Testis (tissue), 3 donors: ENCODE data around the gene FRS3. TPM values are rescaled to one million over a fixed set of nuclear protein-coding genes. Genes with fewer than 3 reads are reported as not detected.

ENCODE experiments used
- DNase-seq: peaks from one replicate; pipeline ENCODE4 v3.0.0-alpha.2; 2019
- H3K27ac ChIP-seq, 2 donors: fragments of 200-600 bp; sonication (generic); one replicate each; pipeline ENCODE4 v1.5.1; 2019
- H3K27me3 ChIP-seq: fragments of 200-600 bp; sonication (generic); one replicate; pipeline ENCODE4 v1.5.1; 2019
- H3K36me3 ChIP-seq: fragments of 200-600 bp; sonication (generic); one replicate; pipeline ENCODE4 v1.5.1; 2017; ENCODE audit warnings: low read depth; ENCODE audit errors: missing control alignments
- H3K4me1 ChIP-seq: fragments of 200-600 bp; sonication (generic); one replicate; pipeline ENCODE4 v1.5.1; 2019
- H3K4me3 ChIP-seq, 2 donors: fragments of 200-600 bp; sonication (generic); one replicate each; pipeline ENCODE4 v1.5.1; 2017 to 2019
- H3K9me3 ChIP-seq: fragments of 200-600 bp; sonication (generic); one replicate; pipeline ENCODE4 v1.5.1; 2017
- CTCF ChIP-seq, 3 experiments: fragments of 450-650 bp in 2 of 3; fragments of 200-600 bp in 1 of 3; sonication (generic) in 1 of 3; IDR thresholded peaks; one replicate each; pipeline ENCODE4 v1.5.1; 2016 to 2019; ENCODE audit warnings: antibody characterized with exemption in 3 of 3, mild to moderate bottlenecking in 2 of 3, moderate library complexity in 1 of 3
- POLR2A ChIP-seq: fragments of 450-650 bp; IDR thresholded peaks from one replicate; pipeline ENCODE4 v1.6.1; 2017; ENCODE audit warnings: antibody characterized with exemption, mild to moderate bottlenecking, moderate library complexity
- WGBS, 2 donors: methylation state at CpG; one replicate each; pipeline ENCODE4 v1.1.5; 2018; 5-methylcytosine and 5-hydroxymethylcytosine counted together
- intact Hi-C: fragments of 100-400 bp; cut with DNase I; formaldehyde crosslinking; loops from one replicate; pipeline ENCODE4 v1.15.1; 2023; ENCODE audit warnings: low total_unique reads
- polyA plus RNA-seq: library from polyadenylated mRNA; stranded (reverse); fragments of 350-450 nt; fragmentation: Illumina TruSeq; extraction: RNeasy Lipid Tissue Mini Kit (QIAGEN cat#74804); gene quantifications from one replicate; pipeline ENCODE4 v1.2.3, GENCODE V29; 2014; ENCODE audit warnings: low read depth, low replicate concordance; ENCODE audit not compliant: insufficient read depth
- small RNA-seq, 2 donors: library from RNA; depleted of rRNA; stranded (forward); fragments of <200 nt; gene quantifications; one replicate each; pipeline ENCODE3, GENCODE V24; 2016
- total RNA-seq, 2 donors: library from RNA; depleted of rRNA; stranded (reverse); fragments of >200 nt; gene quantifications; one replicate each; pipeline ENCODE4 v1.2.3, GENCODE V29; 2016

Gene FRS3
- total and polyA plus RNA-seq, 3 donors from 2014 or later, result 33.4 to 39.3 (median 34.1) TPM

GRCh38 chr6:41720262-41720620 is 59.5 kb downstream of the FRS3 start:
- WGBS, 2 donors, result 89 to 96% methylated on average over 3 of the region's 3 CpGs
- Histone ChIP-seq H3K36me3 (no peaks in the 10 kb centered on the region), H3K4me1 (peaks cover 28% of the 10 kb centered on the region), H3K4me3 (no peak overlapping the region), H3K27me3 (no peaks in the 10 kb centered on the region), H3K27ac (no peak overlapping the region), H3K9me3 (no peaks in the 10 kb centered on the region)
- DNase-seq, result no peak
- intact Hi-C loops, result no loop called here
- no peak for TF ChIP-seq POLR2A
- no peak for TF ChIP-seq CTCF (IDR thresholded peaks at IDR 0.05)

Small RNAs within 50 kb of the gene (small RNA-seq; reads per million reads assigned to genes)
- gene AL365205.2, result 0 reads per million in 2 donors
- gene AL365205.3, result 0 reads per million in 2 donors

Other genes with a start within 250 kb of the FRS3 start
- gene FOXP4, start 233.5 kb downstream of the FRS3 start, total RNA-seq, result 10 to 100 TPM; 39.7 to 50.2 TPM
- gene FOXP4, start 233.5 kb downstream of the FRS3 start, polyA plus RNA-seq, result 38.0 TPM
- gene MDFI, start 141.4 kb downstream of the FRS3 start, total RNA-seq, result 10 to 100 TPM; 15.1 to 16.0 TPM
- 12.9 TPM for gene MDFI, start 141.4 kb downstream of the FRS3 start, polyA plus RNA-seq
- 1 to 10 TPM; 4.5 to 5.2 TPM for gene TFEB, start 44.3 kb downstream of the FRS3 start, total RNA-seq
- gene TFEB, start 44.3 kb downstream of the FRS3 start, polyA plus RNA-seq, result 6.3 TPM
- gene PGC, start 32.5 kb downstream of the FRS3 start, total RNA-seq, result 1 to 10 TPM in 1 of 2 donors, not detected in 1; 1.3 TPM
- 0.42 TPM for gene PGC, start 32.5 kb downstream of the FRS3 start, polyA plus RNA-seq
- 10 to 100 TPM in 1 of 2 donors, 1 to 10 TPM in 1; 1.9 to 10.6 TPM for gene PRICKLE4, start 882 bp upstream of the FRS3 start, total RNA-seq
- not detected for gene PRICKLE4, start 882 bp upstream of the FRS3 start, polyA plus RNA-seq
- gene TOMM6, start 7.8 kb upstream of the FRS3 start, total RNA-seq, result 100 to 1,000 TPM; 168 to 172 TPM
- gene TOMM6, start 7.8 kb upstream of the FRS3 start, polyA plus RNA-seq, result 233 TPM
- 10 to 100 TPM; 19.7 to 26.3 TPM for gene USP49, start 115.5 kb upstream of the FRS3 start, total RNA-seq
- 9.3 TPM for gene USP49, start 115.5 kb upstream of the FRS3 start, polyA plus RNA-seq
- 10 to 100 TPM; 25.1 TPM for gene MED20, start 141.2 kb upstream of the FRS3 start, total RNA-seq
- 15.9 TPM for gene MED20, start 141.2 kb upstream of the FRS3 start, polyA plus RNA-seq
- gene BYSL, start 141.6 kb upstream of the FRS3 start, total RNA-seq, result 10 to 100 TPM; 13.7 to 18.7 TPM
- gene BYSL, start 141.6 kb upstream of the FRS3 start, polyA plus RNA-seq, result 20.5 TPM
- gene CCND3, start 161.9 kb upstream of the FRS3 start, total RNA-seq, result 10 to 100 TPM; 27.9 to 32.9 TPM
- gene CCND3, start 161.9 kb upstream of the FRS3 start, polyA plus RNA-seq, result 21.2 TPM